ENCODE data around the gene ERAL1.
"Not testable (repeated sequence)": the region's sequence is repeated elsewhere in the genome, so short reads cannot be mapped to it uniquely, and the experiment has no call there.

The ERAL1 gene

GRCh38 chr17:28899212-28899815 lies 44.5 kb downstream of the ERAL1 start:
- DNase-seq (ENCODE audit: low spot score) = no peak

- DNase-seq (ENCODE audit: low spot score) = no peak
These were observed 46.3 kb downstream of the ERAL1 start for GRCh38 chr17:28900986-28901726.

- DNase-seq (ENCODE audit: low spot score) = no peak
These were observed 47.3 kb downstream of the ERAL1 start for GRCh38 chr17:28901866-28902818.

GRCh38 chr17:28902819-28903545 lies 48.2 kb downstream of the ERAL1 start, which contains the start of gene DHRS13:
TSS of gene DHRS13 (minus strand) at chr17:28903079. CDS start at chr17:28902944, 135 bp downstream.
- peak; percentile 72 for DNase-seq (ENCODE audit: low spot score)

GRCh38 chr17:28903546-28903841 lies 48.7 kb downstream of the ERAL1 start:
- not testable (repeated sequence) for DNase-seq (ENCODE audit: low spot score)

GRCh38 chr17:28904800-28905199 lies 50.0 kb downstream of the ERAL1 start:
- DNase-seq (ENCODE audit: low spot score) = no peak

- DNase-seq (ENCODE audit: low spot score) = no peak
These were observed 51.5 kb downstream of the ERAL1 start for GRCh38 chr17:28906276-28906675.

GRCh38 chr17:28906706-28907438 lies 52.1 kb downstream of the ERAL1 start:
- no peak for DNase-seq (ENCODE audit: low spot score)

GRCh38 chr17:28907709-28908475 lies 53.1 kb downstream of the ERAL1 start:
- DNase-seq (ENCODE audit: low spot score) = no peak

- DNase-seq (ENCODE audit: low spot score) = peak; percentile 68
These were observed 53.9 kb downstream of the ERAL1 start for GRCh38 chr17:28908640-28909167.

GRCh38 chr17:28910534-28910933 lies 55.7 kb downstream of the ERAL1 start:
- no peak for DNase-seq (ENCODE audit: low spot score)
